GM10266 (cell line): ENCODE results near the gene MYLK.

Source experiments
- DNase-seq: peaks from one replicate; pipeline ENCODE4 v3.0.0; 2012; ENCODE audit errors: extremely low spot score
- CTCF ChIP-seq: IDR thresholded peaks from 2 replicates; pipeline ENCODE4 v1.5.1; 2012; ENCODE audit warnings: mild to moderate bottlenecking, low read depth; ENCODE audit not compliant: control insufficient read depth, insufficient read depth; ENCODE audit errors: missing control alignments

MYLK gene

GRCh38 chr3:123861081-123861836, 22.9 kb downstream of the MYLK start:
- TF ChIP-seq CTCF: no peak
- DNase-seq: no peak

GRCh38 chr3:123859177-123859576, 25.0 kb downstream of the MYLK start:
- TF ChIP-seq CTCF: no peak
- no peak for DNase-seq

- TF ChIP-seq CTCF: no peak
- no peak for DNase-seq
Measured at GRCh38 chr3:123854905-123855304, 29.2 kb downstream of the MYLK start.

- TF ChIP-seq CTCF: no peak
- no peak for DNase-seq
Measured at GRCh38 chr3:123853686-123854372, 30.3 kb downstream of the MYLK start.

GRCh38 chr3:123847209-123847608, 36.9 kb downstream of the MYLK start:
- TF ChIP-seq CTCF: no peak
- no peak for DNase-seq

- TF ChIP-seq CTCF: no peak
- no peak for DNase-seq
Measured at GRCh38 chr3:123843668-123844067, 40.5 kb downstream of the MYLK start.

- TF ChIP-seq CTCF: no peak
Measured at GRCh38 chr3:123842711-123843110, 41.4 kb downstream of the MYLK start.

More at GRCh38 chr3:123842711-123843110, 41.4 kb downstream of the MYLK start:
- DNase-seq: no peak
